ENCODE results near the gene PSTK. TPM values are rescaled to one million over a fixed set of nuclear protein-coding genes. Genes with fewer than 3 reads are reported as not detected.

PSTK gene
- total and polyA plus RNA-seq, 2 of the 13 experiments (the other 11 are each of a cell fraction or from before 2014, with no cell fraction given) = 8.2 to 9.3 TPM

GRCh38 chr10:122999347-122999746 is 19.1 kb downstream of the PSTK start:
- H3K4me3 ChIP-seq (replicated peaks in 1 of 3; ENCODE audit: insufficient read depth in 1 of 3, low read depth in 2 of 3, low read length in 3 of 3) = no peak overlapping the region
- no peaks in the 10 kb centered on the region for H3K27me3 ChIP-seq (ENCODE audit: control insufficient read depth in 1 of 2, insufficient read depth in 2 of 2, low read length in 2 of 2)
- H3K4me2 ChIP-seq (ENCODE audit: low read depth, low read length) = no peak overlapping the region
- peaks cover 53% of the 10 kb centered on the region for H3K79me2 ChIP-seq (ENCODE audit: insufficient read depth, low read length)
- DNase-seq (ENCODE audit: low spot score) (no peak), ATAC-seq (no peak), FAIRE-seq (no peak)
- H3K27ac ChIP-seq (ENCODE audit: extremely low read length, insufficient read depth, low read length) = no peak overlapping the region
- intact Hi-C loops (cut with micrococcal nuclease; ENCODE audit: unreplicated experiment) = no loop called here
- TF ChIP-seq ADNP (CRISPR knock-in tag; IDR thresholded peaks at IDR 0.05) (no peak), HNF1A (IDR thresholded peaks at IDR 0.05; ENCODE audit: low read depth) (no peak), HNF1A (CRISPR knock-in tag; IDR thresholded peaks at IDR 0.05; ENCODE audit: borderline replicate concordance) (no peak)
- no TSS peak for BruUV-seq (replicated peaks)
- H3K36me3 ChIP-seq (replicated peaks in 1 of 2; ENCODE audit: control insufficient read depth in 1 of 2, insufficient read depth in 2 of 2, low read length in 2 of 2) = peaks cover 12 to 40% of the 10 kb centered on the region in 2 experiments
- ChIA-PET CTCF (ENCODE audit: low intra/inter-chr PET ratio, low total read pairs) (no interaction called here), POLR2A (interaction anchor here (2.2 kb wide), 1 partner anchor 8 kb away, joined by 9 read pairs; no protein-coding TSS in a partner anchor)
- in situ Hi-C loops (cut with HindIII; ENCODE audit: extremely low pct_ligation_motif_present, low pct_unique_long_range_greater_than_20kb) = no loop called here
- H3K4me1 ChIP-seq (ENCODE audit: insufficient read depth, low read length) = peaks cover 21% of the 10 kb centered on the region
- no peaks in the 10 kb centered on the region for H3K9me3 ChIP-seq (ENCODE audit: low read length)
- H4K20me1 ChIP-seq (ENCODE audit: insufficient read depth, low read length) = peaks cover 21% of the 10 kb centered on the region
- no peak overlapping the region for H3K9ac ChIP-seq (ENCODE audit: insufficient read depth, low read depth, low read length)
- no peak overlapping the region for H2AFZ ChIP-seq (ENCODE audit: low read length)
- 92% methylated on average over 3 of the region's 3 CpGs for WGBS (ENCODE audit: low lambda C conversion rate)

- CTCF ChIA-PET (ENCODE audit: low intra/inter-chr PET ratio, low total read pairs) = no interaction called here
- no peak for ATAC-seq
- no peak for DNase-seq (ENCODE audit: low spot score)
- Histone ChIP-seq H2AFZ (ENCODE audit: low read length) (no peak overlapping the region), H4K20me1 (ENCODE audit: insufficient read depth, low read length) (peaks cover 21% of the 10 kb centered on the region), H3K27me3 (ENCODE audit: control insufficient read depth in 1 of 2, insufficient read depth in 2 of 2, low read length in 2 of 2) (no peaks in the 10 kb centered on the region), H3K9ac (ENCODE audit: insufficient read depth, low read depth, low read length) (no peak overlapping the region), H3K27ac (ENCODE audit: extremely low read length, insufficient read depth, low read length) (no peak overlapping the region), H3K4me1 (ENCODE audit: insufficient read depth, low read length) (peaks cover 22% of the 10 kb centered on the region), H3K9me3 (ENCODE audit: low read length) (no peaks in the 10 kb centered on the region), H3K4me2 (ENCODE audit: low read depth, low read length) (no peak overlapping the region), H3K4me3 (replicated peaks in 1 of 3; ENCODE audit: insufficient read depth in 1 of 3, low read depth in 2 of 3, low read length in 3 of 3) (no peak overlapping the region), H3K79me2 (ENCODE audit: insufficient read depth, low read length) (peaks cover 61% of the 10 kb centered on the region), H3K36me3 (replicated peaks in 1 of 2; ENCODE audit: control insufficient read depth in 1 of 2, insufficient read depth in 2 of 2, low read length in 2 of 2) (peaks cover 12 to 36% of the 10 kb centered on the region in 2 experiments)
- in situ Hi-C loops (cut with HindIII; ENCODE audit: extremely low pct_ligation_motif_present, low pct_unique_long_range_greater_than_20kb) (no loop called here), intact Hi-C loops (cut with micrococcal nuclease; ENCODE audit: unreplicated experiment) (no loop called here)
- WGBS (ENCODE audit: low lambda C conversion rate) = 97% methylated on average over 3 of the region's 3 CpGs
- no TSS peak for BruUV-seq (replicated peaks)
- POLR2A ChIA-PET = interaction anchor here (2.2 kb wide), 1 partner anchor 8 kb away, joined by 9 read pairs; no protein-coding TSS in a partner anchor
- FAIRE-seq = no peak
- TF ChIP-seq ZNF879 (CRISPR knock-in tag; IDR thresholded peaks at IDR 0.05) (no peak), ZFP36 (IDR thresholded peaks at IDR 0.05; ENCODE audit: borderline replicate concordance, low read depth, low read length, partially characterized antibody) (no peak), REXO4 (CRISPR knock-in tag; IDR thresholded peaks at IDR 0.05; ENCODE audit: borderline replicate concordance) (no peak), ZNF709 (CRISPR knock-in tag; IDR thresholded peaks at IDR 0.05) (no peak)
Measured at GRCh38 chr10:123000155-123000554, 20.0 kb downstream of the PSTK start.
